KMS-11 (cell line): Measurements from ENCODE around the gene USP9Y.

Experiments used
- H2AFZ ChIP-seq: fragments of 200-600 bp; sonication (generic); 2 replicates; pipeline ENCODE4 v1.6.1; 2016; ENCODE audit warnings: antibody characterized with exemption, mixed run types, low read depth
- H3K27ac ChIP-seq: fragments of 200-600 bp; sonication (generic); 2 replicates; pipeline ENCODE4 v1.6.1; 2016; ENCODE audit warnings: mild to moderate bottlenecking, mixed run types
- H3K27me3 ChIP-seq: fragments of 200-600 bp; sonication (generic); 2 replicates; pipeline ENCODE4 v1.6.1; 2017; ENCODE audit warnings: mild to moderate bottlenecking, low read depth, mixed run types, moderate library complexity; ENCODE audit not compliant: insufficient read depth
- H3K36me3 ChIP-seq: fragments of 200-600 bp; sonication (generic); 2 replicates; pipeline ENCODE4 v1.6.1; 2017; ENCODE audit warnings: mild to moderate bottlenecking, mixed run types; ENCODE audit not compliant: insufficient read depth
- H3K4me1 ChIP-seq: fragments of 200-600 bp; sonication (generic); 2 replicates; pipeline ENCODE4 v1.6.1; 2016; ENCODE audit warnings: mild to moderate bottlenecking, low read depth, mixed run types; ENCODE audit not compliant: poor library complexity, severe bottlenecking
- H3K4me2 ChIP-seq: fragments of 200-600 bp; sonication (generic); 2 replicates; pipeline ENCODE4 v1.7.0; 2016; ENCODE audit warnings: mild to moderate bottlenecking, mixed run types
- H3K4me3 ChIP-seq: fragments of 200-600 bp; sonication (generic); IDR thresholded peaks from 2 replicates; pipeline ENCODE4 v1.6.1; 2017; ENCODE audit warnings: low read depth, low read length, mixed read lengths; ENCODE audit not compliant: insufficient read depth
- H3K79me2 ChIP-seq: fragments of 200-600 bp; sonication (generic); 2 replicates; pipeline ENCODE4 v1.6.1; 2016; ENCODE audit warnings: low read depth, mixed run types; ENCODE audit not compliant: insufficient read depth
- H3K9ac ChIP-seq: fragments of 200-600 bp; sonication (generic); 2 replicates; pipeline ENCODE4 v1.6.1; 2016; ENCODE audit warnings: mild to moderate bottlenecking, mixed run types
- H4K20me1 ChIP-seq: fragments of 200-600 bp; sonication (generic); 2 replicates; pipeline ENCODE4 v1.6.1; 2016; ENCODE audit warnings: mild to moderate bottlenecking, mixed run types; ENCODE audit not compliant: insufficient read depth
- TF ChIP-seq, protein P1 (sequence below): fragments of 200-600 bp; sonication (generic); conservative IDR thresholded peaks from 2 replicates; pipeline ENCODE4 v1.6.1; 2017; ENCODE audit warnings: low read depth, mild to moderate bottlenecking, antibody characterized with exemption, low read length, moderate library complexity, mixed read lengths

The USP9Y gene

DNA sequence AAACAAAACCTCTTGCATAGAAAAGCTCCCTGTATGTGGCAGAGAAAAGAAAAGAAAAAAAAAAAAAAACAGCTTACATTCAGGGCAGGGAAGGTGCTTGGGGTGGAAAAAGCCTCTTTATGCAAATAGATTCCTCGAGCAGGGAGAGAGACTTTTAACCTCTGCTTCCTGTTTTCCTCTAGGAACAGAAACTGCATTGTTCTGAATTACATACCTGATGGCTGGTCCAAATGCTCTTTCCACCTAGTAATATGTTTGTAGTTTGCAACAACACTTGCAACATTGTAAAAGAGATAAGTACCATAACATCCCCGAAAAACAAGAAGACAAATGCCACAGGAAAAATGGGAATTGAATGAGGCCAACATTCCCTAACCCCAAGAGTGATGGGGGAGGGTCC, 944 bp upstream of the USP9Y start:
- Histone ChIP-seq H3K4me3 (no peak overlapping the region), H3K79me2 (no peaks in the 10 kb centered on the region), H3K36me3 (no peaks in the 10 kb centered on the region), H3K4me1 (no peaks in the 10 kb centered on the region), H3K9ac (no peak overlapping the region), H3K27ac (no peak overlapping the region), H4K20me1 (no peaks in the 10 kb centered on the region), H3K27me3 (no peaks in the 10 kb centered on the region), H2AFZ (no peak overlapping the region), H3K4me2 (no peak overlapping the region)
- TF ChIP-seq, protein P1, sequence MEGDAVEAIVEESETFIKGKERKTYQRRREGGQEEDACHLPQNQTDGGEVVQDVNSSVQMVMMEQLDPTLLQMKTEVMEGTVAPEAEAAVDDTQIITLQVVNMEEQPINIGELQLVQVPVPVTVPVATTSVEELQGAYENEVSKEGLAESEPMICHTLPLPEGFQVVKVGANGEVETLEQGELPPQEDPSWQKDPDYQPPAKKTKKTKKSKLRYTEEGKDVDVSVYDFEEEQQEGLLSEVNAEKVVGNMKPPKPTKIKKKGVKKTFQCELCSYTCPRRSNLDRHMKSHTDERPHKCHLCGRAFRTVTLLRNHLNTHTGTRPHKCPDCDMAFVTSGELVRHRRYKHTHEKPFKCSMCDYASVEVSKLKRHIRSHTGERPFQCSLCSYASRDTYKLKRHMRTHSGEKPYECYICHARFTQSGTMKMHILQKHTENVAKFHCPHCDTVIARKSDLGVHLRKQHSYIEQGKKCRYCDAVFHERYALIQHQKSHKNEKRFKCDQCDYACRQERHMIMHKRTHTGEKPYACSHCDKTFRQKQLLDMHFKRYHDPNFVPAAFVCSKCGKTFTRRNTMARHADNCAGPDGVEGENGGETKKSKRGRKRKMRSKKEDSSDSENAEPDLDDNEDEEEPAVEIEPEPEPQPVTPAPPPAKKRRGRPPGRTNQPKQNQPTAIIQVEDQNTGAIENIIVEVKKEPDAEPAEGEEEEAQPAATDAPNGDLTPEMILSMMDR, result no peak

DNA sequence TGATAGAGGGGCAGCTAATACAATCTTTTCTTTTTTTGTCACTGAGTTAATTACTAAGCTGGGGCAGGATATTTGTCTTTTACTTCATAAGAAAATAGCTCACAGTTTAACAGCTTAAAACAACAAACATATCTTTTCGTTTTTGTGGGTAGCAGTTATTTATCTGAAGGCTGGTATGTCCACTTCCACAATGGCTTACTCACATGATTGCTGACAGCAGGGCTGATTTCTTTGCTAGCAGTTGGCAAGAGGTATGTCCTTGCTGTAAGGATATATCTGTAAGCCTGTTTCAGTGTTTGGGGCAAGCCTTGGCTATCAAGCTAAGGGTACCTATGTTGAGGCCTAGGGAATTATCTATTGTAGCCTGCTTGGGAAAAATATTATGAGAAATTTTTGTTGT, 1.1 kb downstream of the USP9Y start:
- H3K79me2 ChIP-seq, result no peaks in the 10 kb centered on the region
- H3K4me1 ChIP-seq, result no peaks in the 10 kb centered on the region
- H3K27ac ChIP-seq, result no peak overlapping the region
- H4K20me1 ChIP-seq, result no peaks in the 10 kb centered on the region
- H3K9ac ChIP-seq, result no peak overlapping the region
- TF ChIP-seq, protein P1, result no peak
- H3K4me3 ChIP-seq, result no peak overlapping the region
- no peak overlapping the region for H3K4me2 ChIP-seq
- no peak overlapping the region for H2AFZ ChIP-seq
- H3K36me3 ChIP-seq, result no peaks in the 10 kb centered on the region
- no peaks in the 10 kb centered on the region for H3K27me3 ChIP-seq

DNA sequence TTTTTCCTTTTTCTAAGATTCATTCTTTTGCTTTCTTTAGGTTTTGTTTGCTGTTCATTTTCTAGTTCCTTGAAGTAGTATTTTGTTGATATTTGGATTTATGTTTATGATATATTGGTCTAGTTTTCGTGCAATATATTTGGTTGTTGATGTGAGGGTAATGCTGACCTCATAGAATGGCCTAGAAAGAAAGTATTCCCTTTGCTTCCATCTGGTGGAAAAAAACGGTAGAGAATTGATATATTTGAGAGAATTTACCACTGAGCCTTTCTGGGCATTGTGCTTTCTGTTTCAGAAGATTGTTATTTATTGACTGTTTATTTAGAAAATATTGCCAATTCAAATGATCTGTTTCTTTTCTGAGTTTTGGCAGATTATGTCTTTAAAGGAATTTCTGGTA, 9.4 kb downstream of the USP9Y start:
- Histone ChIP-seq H3K4me2 (no peak overlapping the region), H3K4me3 (no peak overlapping the region), H3K79me2 (no peaks in the 10 kb centered on the region)

DNA sequence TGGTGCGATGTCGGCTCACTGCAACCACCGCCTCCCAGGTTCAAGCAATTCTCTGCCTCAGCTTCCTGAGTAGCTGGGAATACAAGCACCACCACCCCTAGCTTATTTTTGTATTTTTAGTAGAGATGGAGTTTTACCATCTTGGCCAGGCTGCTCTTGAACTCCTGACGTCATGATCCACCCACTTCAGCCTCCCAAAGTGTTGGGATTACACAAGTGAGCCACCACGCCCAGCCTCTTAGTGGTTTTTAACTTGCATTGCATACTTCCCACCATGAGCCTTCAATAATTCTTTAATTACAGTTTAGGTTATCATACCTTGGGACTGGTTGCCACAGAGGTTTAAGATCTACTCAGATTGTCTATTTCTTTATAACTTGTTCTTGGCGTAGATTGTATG, 14.3 kb downstream of the USP9Y start:
- Histone ChIP-seq H3K4me1 (no peaks in the 10 kb centered on the region), H3K27ac (no peak overlapping the region), H3K4me3 (no peak overlapping the region), H3K9ac (no peak overlapping the region), H3K36me3 (no peaks in the 10 kb centered on the region), H3K79me2 (no peaks in the 10 kb centered on the region), H4K20me1 (no peaks in the 10 kb centered on the region), H3K4me2 (no peak overlapping the region), H3K27me3 (no peaks in the 10 kb centered on the region), H2AFZ (no peak overlapping the region)
- TF ChIP-seq, protein P1, result no peak

More for the DNA sequence above, 9.4 kb downstream of the USP9Y start:
- Histone ChIP-seq H3K27ac (no peak overlapping the region), H3K36me3 (no peaks in the 10 kb centered on the region), H3K4me1 (no peaks in the 10 kb centered on the region), H4K20me1 (no peaks in the 10 kb centered on the region), H3K9ac (no peak overlapping the region), H3K27me3 (no peaks in the 10 kb centered on the region), H2AFZ (no peak overlapping the region)
- TF ChIP-seq, protein P1, result no peak
